Activated naive CD8-positive, alpha-beta T cell treated with anti-CD3 and anti-CD28 coated beads, Interleukin-2, amount 50 U/mL, for 24 hours (primary cell): ENCODE measurements around the gene GNAO1.

Experiments
- ATAC-seq: fragments of 150-1000 bp; cut with Tn5 transposase; one replicate; pipeline ENCODE4 v1.10.0; 2021
- DNase-seq: peaks from one replicate; pipeline ENCODE4 v3.0.0; 2021
- H3K27ac Mint-ChIP-seq: one replicate; pipeline ENCODE4 v1.8.0; 2021; ENCODE audit warnings: mild to moderate bottlenecking, mixed read lengths
- H3K27me3 Mint-ChIP-seq: one replicate; pipeline ENCODE4 v1.8.0; 2021; ENCODE audit warnings: mixed read lengths
- H3K36me3 Mint-ChIP-seq: one replicate; pipeline ENCODE4 v1.8.0; 2021; ENCODE audit warnings: low read depth, mixed read lengths
- H3K4me1 Mint-ChIP-seq: one replicate; pipeline ENCODE4 v1.8.0; 2021; ENCODE audit warnings: mixed read lengths
- H3K4me3 Mint-ChIP-seq: one replicate; pipeline ENCODE4 v1.8.0; 2021; ENCODE audit warnings: mild to moderate bottlenecking, moderate library complexity, mixed read lengths
- H3K9me3 Mint-ChIP-seq: one replicate; pipeline ENCODE4 v1.8.0; 2021; ENCODE audit warnings: mixed read lengths

GNAO1 gene

GRCh38 chr16:56348168-56349085 is 157.1 kb downstream of the GNAO1 start:
- Mint-ChIP-seq H3K4me3 (no peak overlapping the region), H3K4me1 (no peaks in the 10 kb centered on the region), H3K27ac (no peak overlapping the region), H3K36me3 (no peaks in the 10 kb centered on the region), H3K27me3 (peaks cover 2% of the 10 kb centered on the region), H3K9me3 (no peaks in the 10 kb centered on the region)
- ATAC-seq (no peak), DNase-seq (no peak)

DNA sequence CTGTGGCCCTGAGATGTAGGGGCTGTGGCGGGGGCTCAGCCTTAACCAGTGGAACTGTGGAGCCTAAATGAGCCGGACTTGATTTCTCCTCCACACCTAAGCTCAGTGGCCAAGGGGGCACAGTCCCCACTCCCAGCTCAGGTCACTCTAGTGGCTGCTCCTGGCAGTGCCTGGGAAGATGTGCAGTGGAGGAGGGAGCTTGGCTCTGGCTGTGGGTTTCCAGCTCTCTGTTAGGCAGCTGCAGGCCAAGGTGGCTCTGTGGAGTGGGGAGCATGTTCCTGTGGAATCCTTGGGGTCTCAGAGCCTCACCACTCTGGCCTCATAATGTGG is 157.8 kb downstream of the GNAO1 start:
- H3K9me3 Mint-ChIP-seq, result no peaks in the 10 kb centered on the region
- no peaks in the 10 kb centered on the region for H3K36me3 Mint-ChIP-seq
- no peaks in the 10 kb centered on the region for H3K4me1 Mint-ChIP-seq
- ATAC-seq, result no peak
- no peak for DNase-seq
- H3K4me3 Mint-ChIP-seq, result no peak overlapping the region
- H3K27me3 Mint-ChIP-seq, result peaks cover 2% of the 10 kb centered on the region
- H3K27ac Mint-ChIP-seq, result no peak overlapping the region

DNA sequence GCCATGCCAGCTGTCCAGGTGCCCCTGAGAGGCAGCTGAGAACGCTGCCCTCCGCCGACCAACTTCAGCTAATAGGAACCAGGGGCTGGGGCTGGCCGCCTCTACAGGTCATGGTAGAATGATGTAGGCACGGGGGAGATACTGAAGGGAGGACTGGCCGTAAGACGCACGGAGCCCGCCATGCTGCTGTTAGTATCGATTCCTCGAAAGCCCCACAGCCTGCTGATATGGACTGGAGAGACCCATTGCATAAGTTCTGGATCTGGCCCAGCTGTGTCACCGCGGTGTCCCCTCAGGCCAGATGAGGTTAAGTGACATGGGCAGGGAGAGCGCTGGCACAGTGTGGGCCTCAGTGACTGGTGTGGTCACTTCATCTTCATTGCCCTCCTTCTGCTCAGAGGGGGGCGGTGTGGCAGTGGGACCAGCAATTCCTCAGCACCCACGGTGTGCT is 158.4 kb downstream of the GNAO1 start:
- no peak for ATAC-seq
- no peak overlapping the region for H3K27ac Mint-ChIP-seq

DNA sequence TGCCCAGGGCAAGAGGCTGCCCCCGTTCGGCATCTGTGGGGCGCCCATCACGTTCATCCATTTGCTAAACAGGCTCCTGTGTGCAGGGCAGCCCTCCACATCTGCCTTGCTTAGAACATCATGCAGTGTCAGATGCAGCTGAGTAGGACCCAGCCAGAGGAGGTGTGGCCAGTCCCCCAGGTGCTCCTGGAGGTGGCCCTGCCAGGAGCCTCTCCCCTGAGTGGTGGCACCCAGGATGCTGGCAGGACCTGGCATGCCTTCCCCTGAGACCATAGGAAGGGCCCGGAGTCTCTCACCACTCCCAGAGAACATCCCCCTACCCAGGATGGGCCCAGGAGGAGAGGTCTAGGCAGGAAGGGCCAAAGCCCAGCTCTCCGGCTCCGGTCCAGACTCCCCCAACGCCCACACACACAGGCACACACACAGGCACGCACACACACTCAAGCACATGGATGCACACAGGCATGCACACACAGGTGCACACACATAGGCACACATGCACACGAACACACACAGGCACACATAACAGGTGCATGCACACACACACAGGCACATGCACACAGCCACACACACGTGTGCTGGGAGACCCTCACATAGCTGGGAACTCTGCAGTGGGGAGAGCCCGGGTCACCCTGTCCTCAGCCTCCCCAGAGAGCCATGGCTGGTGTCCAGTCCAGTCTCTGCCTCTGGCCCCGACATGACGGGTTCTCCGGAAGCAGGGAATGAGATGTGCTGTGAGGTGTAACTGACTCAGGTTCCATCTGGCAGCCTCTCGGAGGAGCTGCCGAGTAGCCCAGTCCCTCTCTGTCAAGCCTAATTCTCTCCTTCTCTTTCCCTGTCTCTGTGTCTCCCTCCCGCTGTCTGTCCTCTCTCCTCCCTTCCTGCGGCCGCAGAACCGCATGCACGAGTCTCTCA is 159.5 kb downstream of the GNAO1 start:
- no peak overlapping the region for H3K27ac Mint-ChIP-seq
- ATAC-seq (no peak), DNase-seq (no peak)
- no peaks in the 10 kb centered on the region for H3K36me3 Mint-ChIP-seq
- H3K4me3 Mint-ChIP-seq, result no peak overlapping the region
- peaks cover 3% of the 10 kb centered on the region for H3K4me1 Mint-ChIP-seq
- H3K27me3 Mint-ChIP-seq, result peaks cover 2% of the 10 kb centered on the region
- H3K9me3 Mint-ChIP-seq, result no peaks in the 10 kb centered on the region

More for the DNA sequence above, 158.4 kb downstream of the GNAO1 start:
- no peaks in the 10 kb centered on the region for H3K4me1 Mint-ChIP-seq
- no peaks in the 10 kb centered on the region for H3K9me3 Mint-ChIP-seq
- no peaks in the 10 kb centered on the region for H3K36me3 Mint-ChIP-seq
- H3K27me3 Mint-ChIP-seq, result peaks cover 2% of the 10 kb centered on the region
- no peak for DNase-seq
- H3K4me3 Mint-ChIP-seq, result no peak overlapping the region

DNA sequence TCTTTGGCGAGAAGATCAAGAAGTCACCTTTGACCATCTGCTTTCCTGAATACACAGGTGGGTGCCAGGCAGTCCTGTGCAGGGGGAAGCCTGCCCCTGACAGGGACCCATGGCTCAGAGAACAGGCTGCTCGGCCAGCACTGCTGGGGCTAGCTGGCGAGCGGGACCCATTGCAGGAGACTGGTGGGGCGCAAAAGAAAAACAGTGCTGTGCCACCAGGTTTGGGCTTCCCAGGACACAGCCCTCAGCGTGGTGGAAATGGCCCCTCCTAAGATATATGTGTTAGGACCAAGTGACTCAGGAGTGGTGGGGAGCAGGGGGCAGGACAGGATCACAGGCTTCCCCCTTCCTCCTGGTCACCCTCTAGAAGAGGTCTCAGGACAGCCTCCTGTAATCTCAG is 160.2 kb downstream of the GNAO1 start:
- Mint-ChIP-seq H3K36me3 (no peaks in the 10 kb centered on the region), H3K4me1 (peaks cover 10% of the 10 kb centered on the region), H3K9me3 (no peaks in the 10 kb centered on the region), H3K27ac (no peak overlapping the region), H3K4me3 (no peak overlapping the region), H3K27me3 (peaks cover 2% of the 10 kb centered on the region)
- no peak for ATAC-seq
- no peak for DNase-seq

- no peak overlapping the region for H3K27ac Mint-ChIP-seq
- H3K9me3 Mint-ChIP-seq, result no peaks in the 10 kb centered on the region
- DNase-seq (no peak), ATAC-seq (no peak)
- H3K4me1 Mint-ChIP-seq, result peaks cover 21% of the 10 kb centered on the region
- H3K4me3 Mint-ChIP-seq, result no peak overlapping the region
- no peaks in the 10 kb centered on the region for H3K36me3 Mint-ChIP-seq
- H3K27me3 Mint-ChIP-seq, result peaks cover 2% of the 10 kb centered on the region
Measured at GRCh38 chr16:56352351-56353053, 161.2 kb downstream of the GNAO1 start.

- Mint-ChIP-seq H3K27me3 (peaks cover 2% of the 10 kb centered on the region), H3K4me1 (peaks cover 28% of the 10 kb centered on the region), H3K36me3 (no peaks in the 10 kb centered on the region), H3K9me3 (no peaks in the 10 kb centered on the region), H3K27ac (no peak overlapping the region), H3K4me3 (no peak overlapping the region)
- DNase-seq (no peak), ATAC-seq (no peak)
Measured at GRCh38 chr16:56353054-56353921, 162.0 kb downstream of the GNAO1 start.

GRCh38 chr16:56354016-56354415 is 162.7 kb downstream of the GNAO1 start:
- no peak for ATAC-seq
- Mint-ChIP-seq H3K27me3 (peaks cover 2% of the 10 kb centered on the region), H3K9me3 (no peaks in the 10 kb centered on the region), H3K36me3 (no peaks in the 10 kb centered on the region), H3K4me3 (no peak overlapping the region), H3K27ac (no peak overlapping the region), H3K4me1 (peaks cover 33% of the 10 kb centered on the region)
- no peak for DNase-seq

DNA sequence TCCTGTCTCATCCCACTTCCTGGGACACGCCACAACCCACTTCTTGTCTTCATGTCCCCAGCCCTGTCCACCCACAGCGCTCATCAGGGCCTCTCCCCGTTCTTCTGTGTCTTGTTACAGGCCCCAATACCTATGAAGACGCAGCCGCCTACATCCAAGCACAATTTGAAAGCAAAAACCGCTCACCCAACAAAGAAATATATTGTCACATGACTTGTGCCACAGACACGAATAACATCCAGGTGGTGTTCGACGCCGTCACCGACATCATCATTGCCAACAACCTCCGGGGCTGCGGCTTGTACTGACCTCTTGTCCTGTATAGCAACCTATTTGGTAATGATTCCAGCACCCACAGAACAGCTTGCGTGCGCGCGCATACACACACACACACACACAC is 163.5 kb downstream of the GNAO1 start:
- DNase-seq (no peak), ATAC-seq (no peak)
- H3K9me3 Mint-ChIP-seq, result no peaks in the 10 kb centered on the region
- H3K27ac Mint-ChIP-seq, result peak overlapping the region; percentile 47
- no peak overlapping the region for H3K4me3 Mint-ChIP-seq
- peaks cover 37% of the 10 kb centered on the region for H3K4me1 Mint-ChIP-seq
- H3K36me3 Mint-ChIP-seq, result no peaks in the 10 kb centered on the region
- H3K27me3 Mint-ChIP-seq, result peaks cover 2% of the 10 kb centered on the region

DNA sequence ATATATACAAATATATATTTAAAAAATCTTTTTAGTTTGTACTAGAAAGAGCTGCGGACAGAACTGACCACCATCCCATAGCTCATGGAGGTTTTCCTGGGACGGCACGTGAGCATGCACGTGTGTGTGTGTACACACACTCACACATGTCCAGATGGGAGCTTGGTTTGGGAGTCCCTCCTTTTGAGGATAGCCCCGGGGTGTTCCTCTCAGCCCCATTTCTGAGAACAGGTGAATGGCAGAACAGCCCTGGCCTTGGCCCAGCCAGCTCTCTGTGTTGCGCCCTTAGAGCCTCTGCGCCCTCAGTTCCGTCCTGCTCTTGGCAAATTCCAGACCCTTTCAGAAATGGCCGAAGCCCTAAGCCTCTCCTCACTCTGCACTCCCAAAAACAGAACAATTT is 163.9 kb downstream of the GNAO1 start:
- ATAC-seq, result no peak
- Mint-ChIP-seq H3K4me1 (peaks cover 41% of the 10 kb centered on the region), H3K27me3 (peaks cover 2% of the 10 kb centered on the region), H3K36me3 (no peaks in the 10 kb centered on the region), H3K9me3 (no peaks in the 10 kb centered on the region), H3K4me3 (no peak overlapping the region), H3K27ac (no peak overlapping the region)
- no peak for DNase-seq

DNA sequence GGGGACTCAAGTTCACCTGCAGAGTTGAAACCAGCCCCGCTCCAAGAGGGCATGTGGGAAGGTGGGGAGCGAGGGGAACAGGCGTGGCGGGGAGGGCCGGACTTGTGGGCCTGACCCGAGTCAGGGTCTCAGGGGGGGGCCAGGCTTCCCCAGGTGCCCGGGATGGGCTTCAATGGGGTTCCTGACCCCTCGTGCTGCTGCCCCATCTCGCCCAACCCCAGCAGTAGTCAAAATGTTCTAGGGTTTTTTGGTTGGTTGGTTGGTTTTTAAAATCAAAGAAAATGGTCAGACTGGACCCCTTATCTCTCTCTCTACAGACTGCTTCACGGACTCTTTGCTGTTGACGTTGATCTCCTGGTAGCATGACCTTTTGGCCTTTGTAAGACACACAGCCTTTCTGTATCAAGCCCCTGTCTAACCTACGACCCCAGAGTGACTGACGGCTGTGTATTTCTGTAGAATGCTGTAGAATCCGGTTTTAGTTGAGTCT is 164.5 kb downstream of the GNAO1 start:
- no peaks in the 10 kb centered on the region for H3K36me3 Mint-ChIP-seq
- H3K4me3 Mint-ChIP-seq, result peak overlapping the region; percentile 77
- peak overlapping the region; percentile 89 for H3K27ac Mint-ChIP-seq
- no peak for ATAC-seq
- no peak for DNase-seq
- H3K9me3 Mint-ChIP-seq, result no peaks in the 10 kb centered on the region
- H3K4me1 Mint-ChIP-seq, result peaks cover 41% of the 10 kb centered on the region
- peaks cover 2% of the 10 kb centered on the region for H3K27me3 Mint-ChIP-seq

GRCh38 chr16:56356276-56357240 is 165.3 kb downstream of the GNAO1 start:
- Mint-ChIP-seq H3K27me3 (no peaks in the 10 kb centered on the region), H3K4me1 (peaks cover 41% of the 10 kb centered on the region), H3K27ac (peak overlapping the region; percentile 89), H3K36me3 (no peaks in the 10 kb centered on the region), H3K9me3 (no peaks in the 10 kb centered on the region), H3K4me3 (peak overlapping the region; percentile 77)
- peak; percentile 76 for ATAC-seq
- peak; percentile 65 for DNase-seq
